ENCODE measurements around the gene MYO3A.

GRCh38 chr10:26044141-26044749, 110.2 kb downstream of the MYO3A start:
- TF ChIP-seq CTCF (IDR thresholded peaks at IDR 0.05; ENCODE audit: low read depth, low read length, missing input control), result no peak
- no peak for TF ChIP-seq TAF1 (conservative IDR thresholded peaks at IDR 0.05)
- no peak for TF ChIP-seq MAX (IDR thresholded peaks at IDR 0.05)
- TF ChIP-seq EGR1 (IDR thresholded peaks at IDR 0.05; ENCODE audit: low read depth in 2 of 2), result no peak
- TF ChIP-seq RAD21 (IDR thresholded peaks at IDR 0.05), result no peak
- no peak for TF ChIP-seq RXRA (IDR thresholded peaks at IDR 0.05)
- TF ChIP-seq GABPA (IDR thresholded peaks at IDR 0.05 in 1 of 2, conservative IDR thresholded peaks at IDR 0.05 in 1 of 2), result no peak

Data from liver (tissue), 3 donors.